H1 (cell line): ENCODE measurements around the gene BCL2L1.

ENCODE experiments used
- CBX5 ChIP-seq: fragments of 300-800, 300-1000 bp; sonication (generic); IDR thresholded peaks from 2 replicates; pipeline ENCODE4 v1.7.1; 2016; ENCODE audit warnings: antibody characterized with exemption, low read length, low read depth
- CHD1 ChIP-seq: IDR thresholded peaks from 2 replicates; pipeline ENCODE4 v1.6.1; 2012; ENCODE audit warnings: low read depth, low read length, improper control_type of control experiment
- CTCF ChIP-seq, 3 experiments: IDR thresholded peaks; 1 replicate in 2 of 3; 2 replicates in 1 of 3; pipeline versions ENCODE4 v1.5.1 to v1.6.1; 2011; ENCODE audit warnings: low read length in 3 of 3, mild to moderate bottlenecking in 3 of 3, inconsistent platforms in 2 of 3, low read depth in 1 of 3, moderate library complexity in 1 of 3; ENCODE audit not compliant: insufficient read depth in 1 of 3; ENCODE audit errors: control extremely low read depth in 1 of 3
- POLR2A ChIP-seq, 2 experiments: IDR thresholded peaks; 1 replicate in 1 of 2; 2 replicates in 1 of 2; pipeline ENCODE4 v1.6.1; 2011; ENCODE audit warnings: low read depth in 2 of 2, low read length in 2 of 2, mild to moderate bottlenecking in 2 of 2; ENCODE audit errors: control extremely low read depth in 1 of 2
- RFX5 ChIP-seq: IDR thresholded peaks from 2 replicates; pipeline ENCODE4 v1.6.1; 2011; ENCODE audit warnings: low read depth, low read length, improper control_type of control experiment, borderline replicate concordance
- RXRA ChIP-seq: IDR thresholded peaks from 2 replicates; pipeline ENCODE4 v1.6.1; 2011; ENCODE audit warnings: low read depth, mild to moderate bottlenecking, low read length, moderate library complexity; ENCODE audit not compliant: insufficient read depth
- SRF ChIP-seq: IDR thresholded peaks from 2 replicates; pipeline ENCODE4 v1.6.1; 2011; ENCODE audit warnings: mild to moderate bottlenecking, low read depth, low read length, moderate library complexity
- TAF1 ChIP-seq: IDR thresholded peaks from 2 replicates; pipeline ENCODE4 v1.6.1; 2011; ENCODE audit warnings: mild to moderate bottlenecking, low read depth, low read length
- YY1 ChIP-seq: IDR thresholded peaks from 2 replicates; pipeline ENCODE4 v1.6.1; 2011; ENCODE audit warnings: low read depth, mild to moderate bottlenecking, low read length

- TF ChIP-seq CTCF (IDR thresholded peaks at IDR 0.05; ENCODE audit: control extremely low read depth in 1 of 3, insufficient read depth in 1 of 3, low read depth in 1 of 3, low read length in 3 of 3): no peak
- TF ChIP-seq POLR2A (IDR thresholded peaks at IDR 0.05; ENCODE audit: control extremely low read depth in 1 of 2, low read depth in 2 of 2, low read length in 2 of 2): no peak
- TF ChIP-seq RXRA: no peak
- no peak for TF ChIP-seq SRF
- no peak for TF ChIP-seq CHD1
- no peak for TF ChIP-seq TAF1
- no peak for TF ChIP-seq CBX5
- no peak for TF ChIP-seq YY1
- no peak for TF ChIP-seq RFX5
Observed at GRCh38 chr20:31615416-31615815, 107.3 kb downstream of the BCL2L1 start.
